ENCODE measurements around the gene MOSPD3. TPM values are rescaled to one million over a fixed set of nuclear protein-coding genes. Genes with fewer than 3 reads are reported as not detected.
A peak's percentile ranks its signal among the peaks of the same experiment; 100 is the strongest.

The MOSPD3 gene
- total RNA-seq, 1 donor from 2014 or later = 19.5 TPM

- no peak for DNase-seq
- no peaks in the 10 kb centered on the region for H3K36me3 ChIP-seq
- no peaks in the 10 kb centered on the region for H3K9me3 ChIP-seq
- no peak for ATAC-seq
- H3K27me3 ChIP-seq (ENCODE audit: low read depth) = peaks cover 26% of the 10 kb centered on the region
- no peak overlapping the region for H3K27ac ChIP-seq
- no peak overlapping the region for H3K4me3 ChIP-seq
- intact Hi-C loops (cut with DNase I) = no loop called here
- no peaks in the 10 kb centered on the region for H3K4me1 ChIP-seq
- TF ChIP-seq CTCF (IDR thresholded peaks at IDR 0.05) = no peak
These were observed 27.7 kb downstream of the MOSPD3 start for GRCh38 chr7:100639995-100640516.

GRCh38 chr7:100640517-100641440, 28.4 kb downstream of the MOSPD3 start:
- no peaks in the 10 kb centered on the region for H3K9me3 ChIP-seq
- no peaks in the 10 kb centered on the region for H3K36me3 ChIP-seq
- no peaks in the 10 kb centered on the region for H3K4me1 ChIP-seq
- DNase-seq (no peak), ATAC-seq (no peak)
- H3K4me3 ChIP-seq = no peak overlapping the region
- no peak for TF ChIP-seq CTCF (IDR thresholded peaks at IDR 0.05)
- intact Hi-C loops (cut with DNase I) = no loop called here
- H3K27me3 ChIP-seq (ENCODE audit: low read depth) = peaks cover 28% of the 10 kb centered on the region
- H3K27ac ChIP-seq = no peak overlapping the region

GRCh38 chr7:100641463-100641859, 29.1 kb downstream of the MOSPD3 start, which contains the start of gene TFR2:
Gene TFR2 (minus strand): TSS chr7:100641552. CDS start chr7:100641509, 43 bp downstream.
- ATAC-seq (no peak), DNase-seq (no peak)
- H3K4me1 ChIP-seq = no peaks in the 10 kb centered on the region
- no peak within 1 kb of the TSS for H3K4me3 ChIP-seq
- H3K9me3 ChIP-seq = no peaks in the 10 kb centered on the region
- intact Hi-C loops (cut with DNase I) = no loop called here
- no peak within 1 kb of the TSS for H3K27ac ChIP-seq
- H3K36me3 ChIP-seq = no peaks in the 10 kb centered on the region
- H3K27me3 ChIP-seq (ENCODE audit: low read depth) = peaks cover 28% of the 10 kb centered on the region
- no peak for TF ChIP-seq CTCF (IDR thresholded peaks at IDR 0.05)

GRCh38 chr7:100641860-100642533, 29.7 kb downstream of the MOSPD3 start:
- Histone ChIP-seq H3K4me1 (no peaks in the 10 kb centered on the region), H3K4me3 (no peak overlapping the region), H3K27ac (no peak overlapping the region), H3K27me3 (ENCODE audit: low read depth) (peaks cover 28% of the 10 kb centered on the region), H3K9me3 (no peaks in the 10 kb centered on the region), H3K36me3 (no peaks in the 10 kb centered on the region)
- no peak for ATAC-seq
- intact Hi-C loops (cut with DNase I) = no loop called here
- no peak for TF ChIP-seq CTCF (IDR thresholded peaks at IDR 0.05)
- DNase-seq = no peak

GRCh38 chr7:100642534-100642907, 30.2 kb downstream of the MOSPD3 start:
- TF ChIP-seq CTCF (IDR thresholded peaks at IDR 0.05) = no peak
- ATAC-seq (peak; percentile 31 to 33), DNase-seq (no peak)
- H3K4me3 ChIP-seq = no peak overlapping the region
- peaks cover 33% of the 10 kb centered on the region for H3K27me3 ChIP-seq (ENCODE audit: low read depth)
- H3K36me3 ChIP-seq = no peaks in the 10 kb centered on the region
- no peaks in the 10 kb centered on the region for H3K9me3 ChIP-seq
- no peaks in the 10 kb centered on the region for H3K4me1 ChIP-seq
- intact Hi-C loops (cut with DNase I) = no loop called here
- H3K27ac ChIP-seq = no peak overlapping the region

Data from lower lobe of right lung (tissue), 2 donors.